DND-41 (cell line): ENCODE measurements around the gene MEGF9.

Experiments used
- ATAC-seq: fragments of 200-7000 bp; cut with Tn5 transposase; 3 replicates; pipeline ENCODE4 v1.9.1; 2021; ENCODE audit warnings: low read depth; ENCODE audit not compliant: insufficient read depth
- DNase-seq: peaks from one replicate; pipeline ENCODE4 v3.0.0-alpha.2; 2020
- H2AFZ ChIP-seq: 2 replicates; pipeline ENCODE4 v1.6.0; 2012; ENCODE audit warnings: low read depth, low read length
- H3K27ac ChIP-seq: 2 replicates; pipeline ENCODE4 v1.5.1; 2012; ENCODE audit warnings: low read length, inconsistent platforms
- H3K27me3 ChIP-seq: fragments of 200-600 bp; sonication (generic); 2 replicates; pipeline ENCODE4 v1.6.0; 2012; ENCODE audit warnings: low read length, mild to moderate bottlenecking, inconsistent platforms; ENCODE audit not compliant: insufficient read depth, poor library complexity
- H3K36me3 ChIP-seq: 2 replicates; pipeline ENCODE4 v1.5.1; 2012; ENCODE audit warnings: low read length, inconsistent platforms; ENCODE audit not compliant: insufficient read depth
- H3K4me1 ChIP-seq: 2 replicates; pipeline ENCODE4 v1.5.1; 2012; ENCODE audit warnings: mild to moderate bottlenecking, low read length; ENCODE audit not compliant: insufficient read depth
- H3K4me2 ChIP-seq: 2 replicates; pipeline ENCODE4 v1.6.0; 2012; ENCODE audit warnings: mild to moderate bottlenecking, moderate library complexity, low read length, inconsistent platforms; ENCODE audit not compliant: insufficient read depth
- H3K4me3 ChIP-seq, 2 experiments: fragments of 200-600 bp in 1 of 2; shearing (Covaris generic) in 1 of 2; 2 replicates each; pipeline ENCODE4 v1.5.1; 2012 to 2016; ENCODE audit warnings: inconsistent platforms in 2 of 2, low read length in 2 of 2, mild to moderate bottlenecking in 2 of 2, low read depth in 1 of 2, moderate library complexity in 1 of 2
- H3K79me2 ChIP-seq: 2 replicates; pipeline ENCODE4 v1.6.0; 2012; ENCODE audit warnings: low read length, inconsistent platforms; ENCODE audit not compliant: insufficient read depth
- H3K9ac ChIP-seq: 2 replicates; pipeline ENCODE4 v1.6.0; 2012; ENCODE audit warnings: low read depth, mild to moderate bottlenecking, inconsistent platforms, low read length, moderate library complexity
- H3K9me3 ChIP-seq: 2 replicates; pipeline ENCODE4 v1.5.1; 2012; ENCODE audit warnings: low read length, moderate library complexity, mild to moderate bottlenecking, inconsistent platforms; ENCODE audit not compliant: insufficient read depth, severe bottlenecking
- H4K20me1 ChIP-seq: 2 replicates; pipeline ENCODE4 v1.6.0; 2012; ENCODE audit warnings: low read length; ENCODE audit not compliant: insufficient read depth
- CTCF ChIP-seq: IDR thresholded peaks from 2 replicates; pipeline ENCODE4 v1.5.1; 2012; ENCODE audit warnings: borderline replicate concordance, low read length, moderate library complexity, mild to moderate bottlenecking; ENCODE audit not compliant: poor library complexity, severe bottlenecking; ENCODE audit errors: extremely low read depth
- EZH2 ChIP-seq: IDR thresholded peaks from 3 replicates; pipeline ENCODE4 v1.6.1; 2012; ENCODE audit warnings: borderline replicate concordance, low read depth, mild to moderate bottlenecking, moderate library complexity, low read length, inconsistent platforms; ENCODE audit not compliant: severe bottlenecking

The MEGF9 gene

DNA sequence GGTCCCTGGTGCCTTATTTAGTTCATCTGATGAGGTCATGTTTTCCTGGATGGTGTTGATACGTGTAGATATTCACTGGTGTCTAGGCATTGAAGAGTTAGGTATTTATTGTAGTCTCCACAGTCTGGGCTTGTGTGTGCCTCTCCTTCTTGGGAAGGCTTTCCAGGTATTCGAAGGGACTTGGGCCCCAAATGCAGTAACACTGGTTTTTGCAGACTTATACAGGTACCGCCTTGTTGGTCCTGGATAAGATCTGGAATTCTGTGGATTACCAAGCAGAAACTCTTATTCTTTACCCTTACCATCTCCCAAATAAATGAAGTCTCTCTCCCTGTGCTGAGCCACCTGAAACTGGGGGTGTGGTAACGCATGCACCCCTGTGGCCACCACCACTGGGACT is 34.1 kb downstream of the MEGF9 start:
- Histone ChIP-seq H3K4me1 (no peaks in the 10 kb centered on the region), H3K27me3 (no peaks in the 10 kb centered on the region), H3K9me3 (no peaks in the 10 kb centered on the region), H3K79me2 (peaks cover 8% of the 10 kb centered on the region; the same call in 1 of the 2 replicates), H3K27ac (no peak overlapping the region), H3K9ac (no peak overlapping the region), H3K36me3 (no peaks in the 10 kb centered on the region; the same call in 1 of the 2 replicates), H2AFZ (no peak overlapping the region), H3K4me2 (no peak overlapping the region), H3K4me3 (no peak overlapping the region), H4K20me1 (no peaks in the 10 kb centered on the region; the same call in 1 of the 2 replicates)
- TF ChIP-seq EZH2 (no peak), CTCF (no peak)
- DNase-seq (no peak), ATAC-seq (no peak)

GRCh38 chr9:120677965-120678364 is 36.3 kb downstream of the MEGF9 start:
- H3K27me3 ChIP-seq, result no peaks in the 10 kb centered on the region
- ATAC-seq (no peak), DNase-seq (no peak)
- H2AFZ ChIP-seq, result no peak overlapping the region
- H3K4me1 ChIP-seq, result no peaks in the 10 kb centered on the region
- TF ChIP-seq CTCF (no peak), EZH2 (no peak)
- H4K20me1 ChIP-seq, result no peaks in the 10 kb centered on the region; the same call in 1 of the 2 replicates
- H3K36me3 ChIP-seq, result no peaks in the 10 kb centered on the region; the same call in 1 of the 2 replicates
- no peak overlapping the region for H3K27ac ChIP-seq
- H3K4me3 ChIP-seq, result no peak overlapping the region
- no peaks in the 10 kb centered on the region for H3K9me3 ChIP-seq
- H3K9ac ChIP-seq, result no peak overlapping the region
- peaks cover 5% of the 10 kb centered on the region; the same call in 1 of the 2 replicates for H3K79me2 ChIP-seq
- H3K4me2 ChIP-seq, result no peak overlapping the region

DNA sequence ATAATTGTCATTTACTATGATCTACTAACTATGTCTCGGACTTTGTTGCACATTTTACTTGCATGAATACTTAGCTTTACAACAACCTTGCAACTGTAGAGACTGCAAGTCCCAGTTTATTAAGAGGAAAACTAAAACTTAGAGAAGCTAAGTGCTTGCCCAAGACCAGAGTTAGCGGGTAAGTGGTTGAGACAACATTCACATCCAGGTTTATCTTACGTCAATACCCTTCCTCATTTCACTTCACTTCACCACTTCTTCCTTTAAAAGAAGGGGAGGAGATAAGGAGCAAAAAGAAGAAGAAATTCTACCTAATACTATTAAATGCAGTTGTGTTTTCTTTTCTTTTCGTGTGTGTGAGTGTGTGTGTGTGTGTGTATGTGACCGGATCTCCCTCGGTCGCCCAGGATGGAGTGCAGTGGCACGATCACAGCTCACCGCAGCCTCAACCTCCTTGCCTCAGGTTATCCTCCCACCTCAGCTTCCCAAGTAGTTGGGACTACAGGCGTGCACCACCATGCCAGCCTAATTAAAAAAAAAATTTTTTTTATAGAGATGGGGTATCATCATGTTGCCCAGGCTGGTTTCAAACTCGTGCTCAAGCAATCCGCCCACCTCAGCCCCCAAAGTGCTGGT is 37.4 kb downstream of the MEGF9 start:
- Histone ChIP-seq H3K4me3 (no peak overlapping the region), H3K27ac (no peak overlapping the region), H3K4me1 (no peaks in the 10 kb centered on the region), H4K20me1 (no peaks in the 10 kb centered on the region; the same call in 1 of the 2 replicates), H3K27me3 (no peaks in the 10 kb centered on the region), H2AFZ (no peak overlapping the region), H3K79me2 (0 out of 2 replicates have a peak, but pooled peaks cover 4% of the 10 kb centered on the region), H3K9ac (no peak overlapping the region), H3K36me3 (no peaks in the 10 kb centered on the region; the same call in 1 of the 2 replicates), H3K9me3 (no peaks in the 10 kb centered on the region), H3K4me2 (no peak overlapping the region)
- DNase-seq (no peak), ATAC-seq (no peak)
- TF ChIP-seq CTCF (no peak), EZH2 (no peak)
